H9 (cell line): ENCODE data around the gene WT1. TPM values are rescaled to one million over a fixed set of nuclear protein-coding genes. Genes with fewer than 3 reads are reported as not detected.

ENCODE experiments used
- DNase-seq: peaks from one replicate; pipeline ENCODE4 v3.0.0-alpha.2; 2017
- H2AFZ ChIP-seq: one replicate; pipeline ENCODE4 v1.6.1; 2013; ENCODE audit warnings: mild to moderate bottlenecking, low read length, control low read depth, moderate library complexity
- H2AK5ac ChIP-seq: 2 replicates; pipeline ENCODE4 v1.6.1; 2013; ENCODE audit warnings: low read length, control low read depth, mixed read lengths; ENCODE audit not compliant: insufficient read length
- H2BK120ac ChIP-seq: one replicate; pipeline ENCODE4 v1.6.1; 2013; ENCODE audit warnings: low read depth, mild to moderate bottlenecking, low read length, control low read depth, inconsistent platforms; ENCODE audit not compliant: poor library complexity, severe bottlenecking
- H2BK12ac ChIP-seq: 2 replicates; pipeline ENCODE4 v1.6.1; 2013; ENCODE audit warnings: low read length, control low read depth, mixed read lengths, low read depth; ENCODE audit not compliant: insufficient read length
- H2BK15ac ChIP-seq: 2 replicates; pipeline ENCODE4 v1.6.1; 2013; ENCODE audit warnings: low read depth, low read length, control low read depth
- H2BK20ac ChIP-seq: one replicate; pipeline ENCODE4 v1.6.1; 2013; ENCODE audit warnings: low read depth, mild to moderate bottlenecking, low read length, control low read depth, inconsistent platforms; ENCODE audit not compliant: poor library complexity, severe bottlenecking
- H2BK5ac ChIP-seq: 2 replicates; pipeline ENCODE4 v1.6.1; 2013; ENCODE audit warnings: low read length, control low read depth, mixed read lengths; ENCODE audit not compliant: insufficient read length
- H3K14ac ChIP-seq: 2 replicates; pipeline ENCODE4 v1.6.1; 2013; ENCODE audit warnings: low read length, control low read depth; ENCODE audit not compliant: insufficient read depth
- H3K18ac ChIP-seq: 2 replicates; pipeline ENCODE4 v1.6.1; 2013; ENCODE audit warnings: low read depth, mild to moderate bottlenecking, mixed read lengths, low read length, control low read depth; ENCODE audit not compliant: insufficient read length
- H3K23ac ChIP-seq: 2 replicates; pipeline ENCODE4 v1.6.1; 2013; ENCODE audit warnings: low read length, control low read depth, mixed read lengths, low read depth; ENCODE audit not compliant: insufficient read length
- H3K23me2 ChIP-seq: 2 replicates; pipeline ENCODE4 v1.6.1; 2013; ENCODE audit warnings: low read depth, mild to moderate bottlenecking, mixed read lengths, low read length, control low read depth; ENCODE audit not compliant: insufficient read length, poor library complexity, severe bottlenecking
- H3K27ac ChIP-seq: 2 replicates; pipeline ENCODE4 v1.5.1; 2013; ENCODE audit warnings: low read length, control low read depth, mixed read lengths, low read depth; ENCODE audit not compliant: insufficient read length
- H3K27me3 ChIP-seq: 2 replicates; pipeline ENCODE4 v1.6.1; 2013; ENCODE audit warnings: low read length, control low read depth, inconsistent platforms; ENCODE audit not compliant: insufficient read depth
- H3K4ac ChIP-seq: 2 replicates; pipeline ENCODE4 v1.6.1; 2013; ENCODE audit warnings: low read depth, mild to moderate bottlenecking, control low read depth, inconsistent platforms, low read length, moderate library complexity
- H3K4me1 ChIP-seq: 2 replicates; pipeline ENCODE4 v1.6.1; 2013; ENCODE audit warnings: low read length, control low read depth, inconsistent platforms; ENCODE audit not compliant: insufficient read depth
- H3K4me2 ChIP-seq: 2 replicates; pipeline ENCODE4 v1.6.1; 2013; ENCODE audit warnings: low read length, control low read depth, mixed read lengths; ENCODE audit not compliant: insufficient read length, insufficient read depth
- H3K56ac ChIP-seq: 2 replicates; pipeline ENCODE4 v1.6.1; 2013; ENCODE audit warnings: low read depth, mild to moderate bottlenecking, mixed read lengths, low read length, control low read depth; ENCODE audit not compliant: insufficient read length
- H3K79me1 ChIP-seq: 2 replicates; pipeline ENCODE4 v1.6.1; 2013; ENCODE audit warnings: low read depth, mild to moderate bottlenecking, moderate library complexity, low read length, control low read depth, inconsistent platforms; ENCODE audit not compliant: insufficient read depth, poor library complexity, severe bottlenecking
- H3K79me2 ChIP-seq: 2 replicates; pipeline ENCODE4 v1.6.1; 2013; ENCODE audit warnings: low read length, control low read depth, inconsistent platforms; ENCODE audit not compliant: insufficient read depth
- H3K9ac ChIP-seq: 2 replicates; pipeline ENCODE4 v1.6.1; 2013; ENCODE audit warnings: low read length, control low read depth, mixed read lengths; ENCODE audit not compliant: insufficient read length; ENCODE audit errors: extremely low read depth
- H3K9me3 ChIP-seq: one replicate; pipeline ENCODE4 v1.6.1; 2013; ENCODE audit warnings: low read depth, low read length, inconsistent platforms; ENCODE audit not compliant: control insufficient read depth
- H3T11ph ChIP-seq: one replicate; pipeline ENCODE4 v1.6.1; 2013; ENCODE audit warnings: mild to moderate bottlenecking, low read length, control low read depth, inconsistent platforms
- H4K20me1 ChIP-seq: one replicate; pipeline ENCODE4 v1.6.1; 2013; ENCODE audit not compliant: control insufficient read depth, insufficient read length, insufficient read depth
- H4K5ac ChIP-seq: 2 replicates; pipeline ENCODE4 v1.6.1; 2013; ENCODE audit warnings: low read depth, mild to moderate bottlenecking, mixed read lengths, low read length, control low read depth; ENCODE audit not compliant: insufficient read length
- H4K8ac ChIP-seq: replicated peaks from 2 replicates; pipeline ENCODE4 v1.6.1; 2013; ENCODE audit warnings: low read length, control low read depth, mixed read lengths, low read depth; ENCODE audit not compliant: insufficient read length
- H4K91ac ChIP-seq: 2 replicates; pipeline ENCODE4 v1.6.1; 2013; ENCODE audit warnings: low read depth, mild to moderate bottlenecking, moderate library complexity, mixed read lengths, low read length, control low read depth; ENCODE audit not compliant: insufficient read length
- H3K27ac Mint-ChIP-seq, 3 experiments: 2 replicates in 2 of 3; 3 replicates in 1 of 3; pipeline ENCODE4 v1.8.0; 2020 to 2021; ENCODE audit warnings: mixed read lengths in 3 of 3, mild to moderate bottlenecking in 1 of 3, moderate library complexity in 1 of 3
- H3K27me3 Mint-ChIP-seq: 2 replicates; pipeline ENCODE4 v1.8.0; 2021; ENCODE audit warnings: low read depth, mild to moderate bottlenecking, moderate library complexity, mixed read lengths
- H3K36me3 Mint-ChIP-seq, 3 experiments: 2 replicates in 2 of 3; 3 replicates in 1 of 3; pipeline ENCODE4 v1.8.0; 2020 to 2021; ENCODE audit warnings: low read depth in 3 of 3, mixed read lengths in 3 of 3; ENCODE audit not compliant: insufficient read depth in 1 of 3
- H3K4me1 Mint-ChIP-seq, 2 experiments: 2 replicates each; pipeline ENCODE4 v1.8.0; 2020; ENCODE audit warnings: mixed read lengths in 2 of 2
- H3K4me3 Mint-ChIP-seq, 2 experiments: 2 replicates in 1 of 2; 3 replicates in 1 of 2; pipeline ENCODE4 v1.8.0; 2020 to 2021; ENCODE audit warnings: mild to moderate bottlenecking in 2 of 2, mixed read lengths in 2 of 2, moderate library complexity in 1 of 2
- H3K9me3 Mint-ChIP-seq, 2 experiments: 2 replicates in 1 of 2; 3 replicates in 1 of 2; pipeline ENCODE4 v1.8.0; 2020; ENCODE audit warnings: mild to moderate bottlenecking in 2 of 2, mixed read lengths in 2 of 2, moderate library complexity in 1 of 2
- WGBS: extraction: QIAGEN DNeasy Blood & Tissue Kit; methylation state at CpG from one replicate; pipeline ENCODE4 v1.1.7; 2013; ENCODE audit warnings: missing lambda C conversion rate, low lambda C conversion rate, mixed read lengths; ENCODE audit not compliant: insufficient read length; ENCODE audit errors: extremely low coverage; 5-methylcytosine and 5-hydroxymethylcytosine counted together
- total RNA-seq: library from RNA; stranded (reverse); gene quantifications from 2 replicates; pipeline ENCODE4 v1.2.1, GENCODE V29; 2021
- TF ChIP-seq, protein P1 (sequence below): fragments of 200-600 bp; sonication (generic); conservative IDR thresholded peaks from 3 replicates; pipeline ENCODE4 v1.8.0; 2021; ENCODE audit warnings: antibody characterized with exemption, mild to moderate bottlenecking

WT1 gene
- total RNA-seq, 1 experiment from 2014 or later = 0.20 TPM

GRCh38 chr11:32422545-32422944, 12.8 kb downstream of the WT1 start:
- Histone ChIP-seq H2AFZ (no peak overlapping the region), H2AK5ac (no peak overlapping the region), H4K8ac (no peak overlapping the region), H3K4me1 (peaks cover 5% of the 10 kb centered on the region; the same call in 1 of the 2 replicates), H3K4me2 (no peak overlapping the region), H3K23me2 (peaks cover 7% of the 10 kb centered on the region), H3T11ph (no peak overlapping the region), H3K27me3 (peaks cover 25% of the 10 kb centered on the region), H4K5ac (no peak overlapping the region), H2BK20ac (no peak overlapping the region), H3K56ac (no peak overlapping the region), H2BK120ac (no peak overlapping the region), H2BK5ac (no peak overlapping the region), H3K27ac (no peak overlapping the region), H3K14ac (no peak overlapping the region), H3K18ac (no peak overlapping the region), H3K79me2 (no peaks in the 10 kb centered on the region), H3K79me1 (no peaks in the 10 kb centered on the region), H2BK15ac (no peak overlapping the region), H2BK12ac (no peak overlapping the region), H4K91ac (no peak overlapping the region), H4K20me1 (no peaks in the 10 kb centered on the region), H3K23ac (no peak overlapping the region), H3K9me3 (no peaks in the 10 kb centered on the region), H3K4ac (no peak overlapping the region), H3K9ac (no peak overlapping the region)
- WGBS = no CpG with 5 or more reads among the region's 3 CpGs
- Mint-ChIP-seq H3K9me3 (peaks cover 0 to 2% of the 10 kb centered on the region in 2 experiments; a peak in 1 of 5 replicates), H3K27me3 (peaks cover 61% of the 10 kb centered on the region), H3K4me1 (peaks cover 33 to 38% of the 10 kb centered on the region in 2 experiments), H3K27ac (no peak overlapping the region), H3K4me3 (no peak overlapping the region), H3K36me3 (no peaks in the 10 kb centered on the region)
- DNase-seq = no peak
- TF ChIP-seq, protein P1, sequence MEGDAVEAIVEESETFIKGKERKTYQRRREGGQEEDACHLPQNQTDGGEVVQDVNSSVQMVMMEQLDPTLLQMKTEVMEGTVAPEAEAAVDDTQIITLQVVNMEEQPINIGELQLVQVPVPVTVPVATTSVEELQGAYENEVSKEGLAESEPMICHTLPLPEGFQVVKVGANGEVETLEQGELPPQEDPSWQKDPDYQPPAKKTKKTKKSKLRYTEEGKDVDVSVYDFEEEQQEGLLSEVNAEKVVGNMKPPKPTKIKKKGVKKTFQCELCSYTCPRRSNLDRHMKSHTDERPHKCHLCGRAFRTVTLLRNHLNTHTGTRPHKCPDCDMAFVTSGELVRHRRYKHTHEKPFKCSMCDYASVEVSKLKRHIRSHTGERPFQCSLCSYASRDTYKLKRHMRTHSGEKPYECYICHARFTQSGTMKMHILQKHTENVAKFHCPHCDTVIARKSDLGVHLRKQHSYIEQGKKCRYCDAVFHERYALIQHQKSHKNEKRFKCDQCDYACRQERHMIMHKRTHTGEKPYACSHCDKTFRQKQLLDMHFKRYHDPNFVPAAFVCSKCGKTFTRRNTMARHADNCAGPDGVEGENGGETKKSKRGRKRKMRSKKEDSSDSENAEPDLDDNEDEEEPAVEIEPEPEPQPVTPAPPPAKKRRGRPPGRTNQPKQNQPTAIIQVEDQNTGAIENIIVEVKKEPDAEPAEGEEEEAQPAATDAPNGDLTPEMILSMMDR = no peak
